ENCODE measurements around the gene ARMC9. TPM values are rescaled to one million over a fixed set of nuclear protein-coding genes. Genes with fewer than 3 reads are reported as not detected.
"Not testable (repeated sequence)": the region's sequence is repeated elsewhere in the genome, so short reads cannot be mapped to it uniquely, and the experiment has no call there.

ARMC9 gene
- total RNA-seq, 1 donor from 2014 or later, result 3.3 TPM

- H3K9me3 ChIP-seq; H3K4me3 ChIP-seq; H3K27me3 ChIP-seq; H3K36me3 ChIP-seq; DNase-seq (ENCODE audit: low spot score in 2 of 2); H3K4me1 ChIP-seq; intact Hi-C loops (cut with DNase I): not testable (repeated sequence)
- TF ChIP-seq CTCF (IDR thresholded peaks at IDR 0.05), result peak; percentile 39 to 68 (median 56)
- peak overlapping the region; percentile 4 to 31 for H3K27ac ChIP-seq
Measured at GRCh38 chr2:231405601-231406367, 207.4 kb downstream of the ARMC9 start.

- H3K36me3 ChIP-seq; H3K27me3 ChIP-seq; H3K4me3 ChIP-seq; intact Hi-C loops (cut with DNase I); DNase-seq (ENCODE audit: low spot score in 2 of 2); H3K9me3 ChIP-seq: not testable (repeated sequence)
- Histone ChIP-seq H3K4me1 (peaks cover 0 to 11% of the 10 kb centered on the region in 2 donors), H3K27ac (peak overlapping the region in 1 of 2 donors; percentile 31)
Measured at GRCh38 chr2:231407686-231408085, 209.3 kb downstream of the ARMC9 start.

GRCh38 chr2:231408304-231408703 lies 209.9 kb downstream of the ARMC9 start:
- H3K4me3 ChIP-seq; H3K9me3 ChIP-seq; intact Hi-C loops (cut with DNase I); H3K27ac ChIP-seq; H3K36me3 ChIP-seq; DNase-seq (ENCODE audit: low spot score in 2 of 2); H3K27me3 ChIP-seq: not testable (repeated sequence)
- H3K4me1 ChIP-seq, result peaks cover 0 to 11% of the 10 kb centered on the region in 2 donors

GRCh38 chr2:231409776-231410175 lies 211.3 kb downstream of the ARMC9 start:
- no peaks in the 10 kb centered on the region for H3K36me3 ChIP-seq
- no peak overlapping the region for H3K27ac ChIP-seq
- no peaks in the 10 kb centered on the region for H3K9me3 ChIP-seq
- H3K4me1 ChIP-seq, result peaks cover 0 to 11% of the 10 kb centered on the region in 2 donors
- intact Hi-C loops (cut with DNase I), result loop anchor here (5.0 kb wide), 2 partner anchors 182 to 357 kb away; no protein-coding TSS in a partner anchor
- no peak overlapping the region for H3K4me3 ChIP-seq
- TF ChIP-seq CTCF (IDR thresholded peaks at IDR 0.05), result no peak
- DNase-seq (ENCODE audit: low spot score in 2 of 2), result no peak
- H3K27me3 ChIP-seq, result no peaks in the 10 kb centered on the region

GRCh38 chr2:231410293-231411004 lies 212.0 kb downstream of the ARMC9 start:
- no peaks in the 10 kb centered on the region for H3K27me3 ChIP-seq
- DNase-seq (ENCODE audit: low spot score in 2 of 2), result no peak
- peak in 1 of 3 experiments; percentile 23 for TF ChIP-seq CTCF (IDR thresholded peaks at IDR 0.05)

GRCh38 chr2:231411237-231411636 lies 212.8 kb downstream of the ARMC9 start:
- no peak for DNase-seq (ENCODE audit: low spot score in 2 of 2)
- H3K4me1 ChIP-seq, result peaks cover 0 to 7% of the 10 kb centered on the region in 2 donors
- intact Hi-C loops (cut with DNase I), result loop anchor here (5.0 kb wide), 2 partner anchors 184 to 359 kb away; no protein-coding TSS in a partner anchor
- no peak overlapping the region for H3K4me3 ChIP-seq
- H3K27ac ChIP-seq, result no peak overlapping the region
- no peak for TF ChIP-seq CTCF (IDR thresholded peaks at IDR 0.05)
- H3K9me3 ChIP-seq, result no peaks in the 10 kb centered on the region
- H3K27me3 ChIP-seq, result no peaks in the 10 kb centered on the region
- no peaks in the 10 kb centered on the region for H3K36me3 ChIP-seq

More at GRCh38 chr2:231410293-231411004, 212.0 kb downstream of the ARMC9 start:
- no peak overlapping the region for H3K27ac ChIP-seq
- intact Hi-C loops (cut with DNase I), result loop anchor here (5.0 kb wide), 2 partner anchors 183 to 358 kb away; no protein-coding TSS in a partner anchor
- H3K36me3 ChIP-seq, result no peaks in the 10 kb centered on the region
- peaks cover 0 to 11% of the 10 kb centered on the region in 2 donors for H3K4me1 ChIP-seq
- H3K4me3 ChIP-seq, result no peak overlapping the region
- H3K9me3 ChIP-seq, result no peaks in the 10 kb centered on the region
